GM21515 (cell line): ENCODE results near the gene GSK3A.

Source experiments
- ATAC-seq: cut with Tn5 transposase; IDR thresholded peaks from one replicate; pipeline ENCODE4 v1.9.1; 2021; ENCODE audit not compliant: unreplicated experiment

GSK3A gene

GRCh38 chr19:42229301-42229854, 13.0 kb downstream of the GSK3A start:
- no peak for ATAC-seq

GRCh38 chr19:42228641-42229040, 13.8 kb downstream of the GSK3A start:
- ATAC-seq = no peak

GRCh38 chr19:42226886-42227285, 15.5 kb downstream of the GSK3A start:
- no peak for ATAC-seq

- ATAC-seq = no peak
Observed at GRCh38 chr19:42225718-42226292, 16.6 kb downstream of the GSK3A start.

- no peak for ATAC-seq
Observed at GRCh38 chr19:42224940-42225717, 17.3 kb downstream of the GSK3A start.

GRCh38 chr19:42220751-42221097, 21.7 kb downstream of the GSK3A start:
- ATAC-seq = no peak

GRCh38 chr19:42219812-42220750, 22.3 kb downstream of the GSK3A start, which contains the start of gene ZNF526:
ZNF526 (plus strand) TSS chr19:42220312; CDS start chr19:42224404, 4,092 bp downstream.
- peak; percentile 69 for ATAC-seq

- ATAC-seq = peak; percentile 68
Observed at GRCh38 chr19:42217520-42218437, 24.6 kb downstream of the GSK3A start, which contains the start of gene DEDD2. DEDD2 (minus strand) TSS chr19:42217677; CDS start chr19:42217007, 670 bp downstream.

- no peak for ATAC-seq
Observed at GRCh38 chr19:42216653-42217519, 25.5 kb downstream of the GSK3A start.

GRCh38 chr19:42214810-42215485, 27.5 kb downstream of the GSK3A start:
- no peak for ATAC-seq

GRCh38 chr19:42212886-42213285, 29.5 kb downstream of the GSK3A start:
- ATAC-seq = no peak

GRCh38 chr19:42208612-42209011, 33.8 kb downstream of the GSK3A start:
- ATAC-seq = no peak

- ATAC-seq = no peak
Observed at GRCh38 chr19:42207767-42208271, 34.6 kb downstream of the GSK3A start.

GRCh38 chr19:42206871-42207755, 35.3 kb downstream of the GSK3A start:
- no peak for ATAC-seq

- ATAC-seq = no peak
Observed at GRCh38 chr19:42204664-42205063, 37.7 kb downstream of the GSK3A start.

GRCh38 chr19:42203700-42204099, 38.7 kb downstream of the GSK3A start:
- ATAC-seq = no peak

GRCh38 chr19:42202290-42202880, 40.0 kb downstream of the GSK3A start:
- ATAC-seq = no peak
